GM21717 (cell line): ENCODE measurements around the gene ORC2.
A peak's percentile ranks its signal among the peaks of the same experiment; 100 is the strongest.
"Not testable (repeated sequence)": the region's sequence is repeated elsewhere in the genome, so short reads cannot be mapped to it uniquely, and the experiment has no call there.

Experiments
- ATAC-seq: cut with Tn5 transposase; IDR thresholded peaks from one replicate; pipeline ENCODE4 v1.9.1; 2021; ENCODE audit warnings: mild to moderate bottlenecking, moderate library complexity; ENCODE audit not compliant: unreplicated experiment

The ORC2 gene

GRCh38 chr2:200963124-200963917 lies at the start of gene ORC2:
Gene ORC2, minus strand, starts transcription at chr2:200963660. Its CDS starts 5,537 bp downstream, at chr2:200958123.
- ATAC-seq, result peak; percentile 94

- ATAC-seq, result no peak
These were observed 44.9 kb upstream of the ORC2 start for GRCh38 chr2:201008296-201008829.

- no peak for ATAC-seq
These were observed 44.1 kb upstream of the ORC2 start for GRCh38 chr2:201007584-201007998.

- ATAC-seq, result no peak
These were observed 43.2 kb upstream of the ORC2 start for GRCh38 chr2:201006704-201007103.

- no peak for ATAC-seq
These were observed 40.9 kb upstream of the ORC2 start for GRCh38 chr2:201004370-201004769.

- ATAC-seq, result no peak
These were observed 29.6 kb upstream of the ORC2 start for GRCh38 chr2:200993097-200993496.

- no peak for ATAC-seq
These were observed 23.7 kb upstream of the ORC2 start for GRCh38 chr2:200987137-200987536.

- no peak for ATAC-seq
These were observed 22.3 kb upstream of the ORC2 start for GRCh38 chr2:200985799-200986198.

- no peak for ATAC-seq
These were observed 13.2 kb upstream of the ORC2 start for GRCh38 chr2:200976710-200977109.

GRCh38 chr2:200975672-200976071 lies 12.2 kb upstream of the ORC2 start:
- ATAC-seq, result no peak

GRCh38 chr2:200970057-200970456 lies 6.6 kb upstream of the ORC2 start:
- not testable (repeated sequence) for ATAC-seq

- ATAC-seq, result no peak
These were observed 5.3 kb upstream of the ORC2 start for GRCh38 chr2:200968735-200969134.

GRCh38 chr2:200968162-200968561 lies 4.7 kb upstream of the ORC2 start:
- ATAC-seq, result no peak

- ATAC-seq, result no peak
These were observed 3.3 kb upstream of the ORC2 start for GRCh38 chr2:200966770-200967169.

GRCh38 chr2:200964498-200964897 lies 1.0 kb upstream of the ORC2 start:
- no peak for ATAC-seq

GRCh38 chr2:200963918-200964252 lies 425 bp upstream of the ORC2 start:
- not testable (repeated sequence) for ATAC-seq

GRCh38 chr2:200962811-200963123 lies 693 bp downstream of the ORC2 start:
- peak; percentile 16 for ATAC-seq

- ATAC-seq, result no peak
These were observed 1.8 kb downstream of the ORC2 start for GRCh38 chr2:200961674-200962073.

- ATAC-seq, result no peak
These were observed 13.1 kb downstream of the ORC2 start for GRCh38 chr2:200950378-200950777.

GRCh38 chr2:200945395-200945729 lies 18.1 kb downstream of the ORC2 start:
- ATAC-seq, result no peak

- no peak for ATAC-seq
These were observed 18.7 kb downstream of the ORC2 start for GRCh38 chr2:200944467-200945394.

GRCh38 chr2:200943527-200944105 lies 19.8 kb downstream of the ORC2 start:
- ATAC-seq, result no peak
